Activated T-cell treated with anti-CD3 and anti-CD28 coated beads, Interleukin-2, amount 50 U/mL, for 48 hours (primary cell): Measurements from ENCODE around the gene SPATA20.

Experiments
- DNase-seq, 2 experiments: peaks; one replicate each; pipeline ENCODE4 v3.0.0-alpha.2; 2020

The SPATA20 gene

GRCh38 chr17:50547035-50547735 is at the start of gene SPATA20:
SPATA20 (plus strand) TSS chr17:50547174; CDS start chr17:50547209, 35 bp downstream.
- DNase-seq: peak; percentile 88 to 92

GRCh38 chr17:50498021-50498874 is 48.7 kb upstream of the SPATA20 start:
- DNase-seq: no peak

GRCh38 chr17:50499270-50499669 is 47.7 kb upstream of the SPATA20 start:
- no peak for DNase-seq

GRCh38 chr17:50499721-50500120 is 47.3 kb upstream of the SPATA20 start:
- no peak for DNase-seq

- peak; percentile 46 to 47 for DNase-seq
Measured at GRCh38 chr17:50501054-50501453, 45.9 kb upstream of the SPATA20 start.

- no peak for DNase-seq
Measured at GRCh38 chr17:50502301-50502990, 44.5 kb upstream of the SPATA20 start.

- no peak for DNase-seq
Measured at GRCh38 chr17:50505591-50506130, 41.3 kb upstream of the SPATA20 start.

- no peak for DNase-seq
Measured at GRCh38 chr17:50506298-50506697, 40.7 kb upstream of the SPATA20 start.

- DNase-seq: peak; percentile 76 to 82
Measured at GRCh38 chr17:50507871-50508572, 39.0 kb upstream of the SPATA20 start, which contains the start of gene MYCBPAP. MYCBPAP (plus strand) TSS chr17:50508439; CDS start chr17:50508675, 236 bp downstream.

GRCh38 chr17:50508573-50509460 is 38.2 kb upstream of the SPATA20 start:
- DNase-seq: no peak

- peak; percentile 60 to 65 for DNase-seq
Measured at GRCh38 chr17:50511058-50511457, 35.9 kb upstream of the SPATA20 start.

- DNase-seq: no peak
Measured at GRCh38 chr17:50513495-50513894, 33.5 kb upstream of the SPATA20 start.

GRCh38 chr17:50514388-50514787 is 32.6 kb upstream of the SPATA20 start:
- no peak for DNase-seq

- no peak for DNase-seq
Measured at GRCh38 chr17:50514936-50515702, 31.9 kb upstream of the SPATA20 start.

GRCh38 chr17:50517011-50517410 is 30.0 kb upstream of the SPATA20 start:
- no peak for DNase-seq

- no peak for DNase-seq
Measured at GRCh38 chr17:50517504-50518383, 29.2 kb upstream of the SPATA20 start.

- DNase-seq: no peak
Measured at GRCh38 chr17:50518384-50519023, 28.5 kb upstream of the SPATA20 start.

GRCh38 chr17:50519141-50519834 is 27.7 kb upstream of the SPATA20 start:
- no peak for DNase-seq
